Osteocyte (in vitro differentiated cells): ENCODE results near the gene STAMBPL1. TPM values are rescaled to one million over a fixed set of nuclear protein-coding genes. Genes with fewer than 3 reads are reported as not detected.
A peak's percentile ranks its signal among the peaks of the same experiment; 100 is the strongest.
"Not testable (repeated sequence)": the region's sequence is repeated elsewhere in the genome, so short reads cannot be mapped to it uniquely, and the experiment has no call there.

Experiments used
- DNase-seq: peaks from one replicate; pipeline ENCODE4 v3.0.0; 2021; ENCODE audit warnings: mixed read lengths; ENCODE audit not compliant: unreplicated experiment; ENCODE audit errors: extremely low spot score
- H3K27ac Mint-ChIP-seq: one replicate; pipeline ENCODE4 v1.8.0; 2021; ENCODE audit warnings: mild to moderate bottlenecking, mixed read lengths; ENCODE audit not compliant: unreplicated experiment
- H3K27me3 Mint-ChIP-seq: one replicate; pipeline ENCODE4 v1.8.0; 2021; ENCODE audit warnings: mixed read lengths; ENCODE audit not compliant: unreplicated experiment
- H3K36me3 Mint-ChIP-seq: one replicate; pipeline ENCODE4 v1.8.0; 2021; ENCODE audit warnings: mixed read lengths; ENCODE audit not compliant: unreplicated experiment
- H3K4me1 Mint-ChIP-seq: one replicate; pipeline ENCODE4 v1.8.0; 2021; ENCODE audit warnings: mixed read lengths; ENCODE audit not compliant: unreplicated experiment
- H3K4me3 Mint-ChIP-seq: one replicate; pipeline ENCODE4 v1.8.0; 2021; ENCODE audit warnings: mild to moderate bottlenecking, moderate library complexity, mixed read lengths; ENCODE audit not compliant: unreplicated experiment
- H3K9me3 Mint-ChIP-seq: one replicate; pipeline ENCODE4 v1.8.0; 2021; ENCODE audit warnings: mixed read lengths; ENCODE audit not compliant: unreplicated experiment
- total RNA-seq: library from RNA; stranded (reverse); gene quantifications from 2 replicates; pipeline ENCODE4 v1.2.1, GENCODE V29; 2021
- TF ChIP-seq, protein P1 (sequence below): fragments of 200-600 bp; sonication (generic); IDR thresholded peaks from 2 replicates; pipeline ENCODE4 v1.5.0; 2021; ENCODE audit warnings: antibody characterized with exemption, mild to moderate bottlenecking, moderate library complexity

The STAMBPL1 gene
- total RNA-seq, 1 donor from 2014 or later, result 4.8 TPM

DNA sequence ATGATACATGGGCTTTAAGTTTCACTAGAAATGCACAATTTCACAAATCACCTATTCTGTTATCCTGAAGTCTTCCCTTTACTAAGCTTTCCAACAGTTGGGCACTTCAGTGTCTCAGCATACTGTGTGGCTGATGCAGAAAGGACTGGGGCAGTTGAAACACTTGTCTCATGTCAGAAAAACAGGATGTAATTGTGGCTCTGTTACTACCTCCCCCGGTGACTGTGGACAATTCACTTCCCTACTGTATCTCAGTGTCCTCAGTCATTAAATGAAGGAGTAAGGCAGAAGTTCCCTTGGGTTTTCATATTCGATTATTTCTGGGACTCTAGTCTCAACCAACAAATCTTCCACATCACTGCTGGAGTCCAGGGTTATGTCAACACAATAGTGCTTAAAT lies 46.3 kb upstream of the STAMBPL1 start:
- Mint-ChIP-seq H3K4me1 (no peaks in the 10 kb centered on the region), H3K27me3 (peaks cover 21% of the 10 kb centered on the region), H3K9me3 (no peaks in the 10 kb centered on the region), H3K27ac (no peak overlapping the region), H3K36me3 (no peaks in the 10 kb centered on the region), H3K4me3 (no peak overlapping the region)
- DNase-seq, result no peak
- TF ChIP-seq, protein P1, sequence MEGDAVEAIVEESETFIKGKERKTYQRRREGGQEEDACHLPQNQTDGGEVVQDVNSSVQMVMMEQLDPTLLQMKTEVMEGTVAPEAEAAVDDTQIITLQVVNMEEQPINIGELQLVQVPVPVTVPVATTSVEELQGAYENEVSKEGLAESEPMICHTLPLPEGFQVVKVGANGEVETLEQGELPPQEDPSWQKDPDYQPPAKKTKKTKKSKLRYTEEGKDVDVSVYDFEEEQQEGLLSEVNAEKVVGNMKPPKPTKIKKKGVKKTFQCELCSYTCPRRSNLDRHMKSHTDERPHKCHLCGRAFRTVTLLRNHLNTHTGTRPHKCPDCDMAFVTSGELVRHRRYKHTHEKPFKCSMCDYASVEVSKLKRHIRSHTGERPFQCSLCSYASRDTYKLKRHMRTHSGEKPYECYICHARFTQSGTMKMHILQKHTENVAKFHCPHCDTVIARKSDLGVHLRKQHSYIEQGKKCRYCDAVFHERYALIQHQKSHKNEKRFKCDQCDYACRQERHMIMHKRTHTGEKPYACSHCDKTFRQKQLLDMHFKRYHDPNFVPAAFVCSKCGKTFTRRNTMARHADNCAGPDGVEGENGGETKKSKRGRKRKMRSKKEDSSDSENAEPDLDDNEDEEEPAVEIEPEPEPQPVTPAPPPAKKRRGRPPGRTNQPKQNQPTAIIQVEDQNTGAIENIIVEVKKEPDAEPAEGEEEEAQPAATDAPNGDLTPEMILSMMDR, result no peak

DNA sequence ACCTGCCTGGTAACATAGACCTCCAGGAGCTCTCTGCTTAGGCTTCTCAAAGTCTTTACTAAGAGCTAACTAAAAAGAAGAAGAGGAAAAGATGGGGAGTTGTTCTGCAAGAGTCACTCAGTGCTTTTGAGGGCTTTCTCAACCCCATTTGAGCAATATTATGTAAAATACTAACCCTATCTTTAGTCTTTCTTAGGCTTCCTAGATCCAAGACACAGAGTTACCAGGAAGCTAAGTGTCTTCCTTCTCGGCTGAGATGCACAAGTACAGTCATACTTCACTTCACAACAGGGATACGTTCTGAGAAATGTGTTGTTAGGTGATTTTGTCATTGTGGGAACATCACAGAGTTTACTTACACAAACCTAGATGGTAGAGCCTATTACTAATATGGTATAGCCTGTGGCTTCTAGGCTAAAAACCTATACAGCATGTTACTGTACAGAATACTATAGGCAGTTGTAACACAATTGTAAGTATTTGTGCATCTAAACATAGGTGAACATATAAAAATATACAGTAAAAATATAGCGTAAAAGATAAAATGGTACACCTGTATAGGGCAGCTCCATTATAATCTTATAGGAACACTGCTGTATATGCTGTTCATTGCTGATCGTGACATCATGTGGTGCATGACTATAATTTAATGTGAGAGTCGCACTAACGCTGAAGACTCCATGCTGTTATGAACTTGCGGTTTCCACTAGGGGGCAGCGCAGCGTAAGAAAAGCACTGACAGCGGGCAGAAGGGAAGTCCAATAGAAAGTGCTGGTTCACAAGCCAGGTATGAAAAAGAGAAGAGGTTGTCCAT lies 44.7 kb upstream of the STAMBPL1 start:
- no peak overlapping the region for H3K4me3 Mint-ChIP-seq
- no peak overlapping the region for H3K27ac Mint-ChIP-seq
- peaks cover 5% of the 10 kb centered on the region for H3K4me1 Mint-ChIP-seq
- no peaks in the 10 kb centered on the region for H3K36me3 Mint-ChIP-seq
- DNase-seq, result peak; percentile 92
- H3K9me3 Mint-ChIP-seq, result no peaks in the 10 kb centered on the region
- TF ChIP-seq, protein P1, result peak; percentile 95
- H3K27me3 Mint-ChIP-seq, result peaks cover 18% of the 10 kb centered on the region

GRCh38 chr10:88835910-88836221 lies 44.2 kb upstream of the STAMBPL1 start:
- DNase-seq, result no peak
- Mint-ChIP-seq H3K9me3 (no peaks in the 10 kb centered on the region), H3K27ac (no peak overlapping the region), H3K4me1 (peaks cover 8% of the 10 kb centered on the region), H3K4me3 (no peak overlapping the region), H3K27me3 (peaks cover 14% of the 10 kb centered on the region), H3K36me3 (no peaks in the 10 kb centered on the region)
- TF ChIP-seq, protein P1, result no peak

GRCh38 chr10:88837632-88838031 lies 42.4 kb upstream of the STAMBPL1 start:
- not testable (repeated sequence) for H3K27me3 Mint-ChIP-seq

GRCh38 chr10:88838766-88839350 lies 41.2 kb upstream of the STAMBPL1 start:
- H3K9me3 Mint-ChIP-seq, result no peaks in the 10 kb centered on the region
- H3K27me3 Mint-ChIP-seq, result peaks cover 8% of the 10 kb centered on the region
- no peak overlapping the region for H3K4me3 Mint-ChIP-seq
- no peak overlapping the region for H3K27ac Mint-ChIP-seq
- no peak for DNase-seq
- H3K4me1 Mint-ChIP-seq, result peaks cover 8% of the 10 kb centered on the region
- no peaks in the 10 kb centered on the region for H3K36me3 Mint-ChIP-seq
- TF ChIP-seq, protein P1, result no peak

More at GRCh38 chr10:88837632-88838031, 42.4 kb upstream of the STAMBPL1 start:
- not testable (repeated sequence) for H3K9me3 Mint-ChIP-seq, H3K27ac Mint-ChIP-seq, H3K36me3 Mint-ChIP-seq, H3K4me3 Mint-ChIP-seq, DNase-seq, H3K4me1 Mint-ChIP-seq
